ENCODE data around the gene KLHDC10.

- no peak for TF ChIP-seq TAF1 (IDR thresholded peaks at IDR 0.05; ENCODE audit: borderline replicate concordance, insufficient read depth, low read length)
- TF ChIP-seq REST (IDR thresholded peaks at IDR 0.05; ENCODE audit: insufficient read depth in 1 of 2, low read depth in 2 of 2, low read length in 2 of 2), result no peak
- no peak for TF ChIP-seq POLR2AphosphoS5 (IDR thresholded peaks at IDR 0.05; ENCODE audit: low read depth, low read length)
- no peak for TF ChIP-seq SIN3A (IDR thresholded peaks at IDR 0.05; ENCODE audit: borderline replicate concordance, insufficient read depth, low read length)
These were observed 9.6 kb downstream of the KLHDC10 start for GRCh38 chr7:130079846-130080394.
